GM06990 (cell line): Measurements from ENCODE around the gene COL3A1.

Source experiments
- DNase-seq: peaks from one replicate; pipeline ENCODE4 v3.0.0-alpha.2; 2011; ENCODE audit not compliant: insufficient read length; ENCODE audit errors: extremely low read depth
- H3K27me3 ChIP-seq: replicated peaks from 2 replicates; pipeline ENCODE4 v1.6.0; 2011; ENCODE audit warnings: low read length; ENCODE audit not compliant: control insufficient read depth, insufficient read depth
- H3K36me3 ChIP-seq: 2 replicates; pipeline ENCODE4 v1.5.1; 2011; ENCODE audit warnings: low read length; ENCODE audit not compliant: control insufficient read depth, insufficient read depth
- H3K4me3 ChIP-seq: replicated peaks from 2 replicates; pipeline ENCODE4 v1.5.1; 2011; ENCODE audit warnings: low read depth, mild to moderate bottlenecking, control low read depth, low read length
- TF ChIP-seq, protein P1 (sequence below): IDR thresholded peaks from 2 replicates; pipeline ENCODE4 v1.5.1; 2011; ENCODE audit warnings: low read length, control low read depth, mild to moderate bottlenecking, inconsistent platforms; ENCODE audit not compliant: insufficient read depth, poor library complexity, severe bottlenecking

COL3A1 gene

GRCh38 chr2:189046320-189046719 is 72.1 kb downstream of the COL3A1 start:
- no peak for DNase-seq
- Histone ChIP-seq H3K36me3 (no peaks in the 10 kb centered on the region), H3K4me3 (no peak overlapping the region), H3K27me3 (no peaks in the 10 kb centered on the region)
- TF ChIP-seq, protein P1, sequence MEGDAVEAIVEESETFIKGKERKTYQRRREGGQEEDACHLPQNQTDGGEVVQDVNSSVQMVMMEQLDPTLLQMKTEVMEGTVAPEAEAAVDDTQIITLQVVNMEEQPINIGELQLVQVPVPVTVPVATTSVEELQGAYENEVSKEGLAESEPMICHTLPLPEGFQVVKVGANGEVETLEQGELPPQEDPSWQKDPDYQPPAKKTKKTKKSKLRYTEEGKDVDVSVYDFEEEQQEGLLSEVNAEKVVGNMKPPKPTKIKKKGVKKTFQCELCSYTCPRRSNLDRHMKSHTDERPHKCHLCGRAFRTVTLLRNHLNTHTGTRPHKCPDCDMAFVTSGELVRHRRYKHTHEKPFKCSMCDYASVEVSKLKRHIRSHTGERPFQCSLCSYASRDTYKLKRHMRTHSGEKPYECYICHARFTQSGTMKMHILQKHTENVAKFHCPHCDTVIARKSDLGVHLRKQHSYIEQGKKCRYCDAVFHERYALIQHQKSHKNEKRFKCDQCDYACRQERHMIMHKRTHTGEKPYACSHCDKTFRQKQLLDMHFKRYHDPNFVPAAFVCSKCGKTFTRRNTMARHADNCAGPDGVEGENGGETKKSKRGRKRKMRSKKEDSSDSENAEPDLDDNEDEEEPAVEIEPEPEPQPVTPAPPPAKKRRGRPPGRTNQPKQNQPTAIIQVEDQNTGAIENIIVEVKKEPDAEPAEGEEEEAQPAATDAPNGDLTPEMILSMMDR, result no peak

GRCh38 chr2:189047171-189047888 is 73.2 kb downstream of the COL3A1 start:
- no peaks in the 10 kb centered on the region for H3K36me3 ChIP-seq
- no peaks in the 10 kb centered on the region for H3K27me3 ChIP-seq
- TF ChIP-seq, protein P1, result no peak
- no peak for DNase-seq
- no peak overlapping the region for H3K4me3 ChIP-seq

- H3K36me3 ChIP-seq, result no peaks in the 10 kb centered on the region; the same call in 1 of the 2 replicates
Observed at GRCh38 chr2:189048189-189048588, 74.0 kb downstream of the COL3A1 start.

GRCh38 chr2:189049709-189050164 is 75.6 kb downstream of the COL3A1 start:
- no peak for DNase-seq
- no peaks in the 10 kb centered on the region for H3K27me3 ChIP-seq
- H3K4me3 ChIP-seq, result no peak overlapping the region
- TF ChIP-seq, protein P1, result no peak
- H3K36me3 ChIP-seq, result no peaks in the 10 kb centered on the region; the same call in 1 of the 2 replicates

More at GRCh38 chr2:189048189-189048588, 74.0 kb downstream of the COL3A1 start:
- TF ChIP-seq, protein P1, result no peak
- Histone ChIP-seq H3K4me3 (no peak overlapping the region), H3K27me3 (no peaks in the 10 kb centered on the region)
- DNase-seq, result no peak

GRCh38 chr2:189050165-189050712 is 76.1 kb downstream of the COL3A1 start:
- no peaks in the 10 kb centered on the region for H3K27me3 ChIP-seq
- no peaks in the 10 kb centered on the region; the same call in 1 of the 2 replicates for H3K36me3 ChIP-seq
- no peak overlapping the region for H3K4me3 ChIP-seq
- no peak for DNase-seq
- TF ChIP-seq, protein P1, result no peak
